Measurements from ENCODE around the gene ANKDD1B. TPM values are rescaled to one million over a fixed set of nuclear protein-coding genes. Genes with fewer than 3 reads are reported as not detected.
"Not testable (repeated sequence)": the region's sequence is repeated elsewhere in the genome, so short reads cannot be mapped to it uniquely, and the experiment has no call there.

The ANKDD1B gene
- total RNA-seq, 1 donor from 2014 or later, result not detected

- Histone ChIP-seq H3K4me3 (no peak overlapping the region), H3K36me3 (no peaks in the 10 kb centered on the region), H3K27ac (no peak overlapping the region), H3K9me3 (no peaks in the 10 kb centered on the region), H3K27me3 (no peaks in the 10 kb centered on the region), H3K4me1 (peaks cover 3 to 39% of the 10 kb centered on the region in 2 donors)
- DNase-seq (ENCODE audit: low spot score in 2 of 2), result no peak
- TF ChIP-seq, protein P1, sequence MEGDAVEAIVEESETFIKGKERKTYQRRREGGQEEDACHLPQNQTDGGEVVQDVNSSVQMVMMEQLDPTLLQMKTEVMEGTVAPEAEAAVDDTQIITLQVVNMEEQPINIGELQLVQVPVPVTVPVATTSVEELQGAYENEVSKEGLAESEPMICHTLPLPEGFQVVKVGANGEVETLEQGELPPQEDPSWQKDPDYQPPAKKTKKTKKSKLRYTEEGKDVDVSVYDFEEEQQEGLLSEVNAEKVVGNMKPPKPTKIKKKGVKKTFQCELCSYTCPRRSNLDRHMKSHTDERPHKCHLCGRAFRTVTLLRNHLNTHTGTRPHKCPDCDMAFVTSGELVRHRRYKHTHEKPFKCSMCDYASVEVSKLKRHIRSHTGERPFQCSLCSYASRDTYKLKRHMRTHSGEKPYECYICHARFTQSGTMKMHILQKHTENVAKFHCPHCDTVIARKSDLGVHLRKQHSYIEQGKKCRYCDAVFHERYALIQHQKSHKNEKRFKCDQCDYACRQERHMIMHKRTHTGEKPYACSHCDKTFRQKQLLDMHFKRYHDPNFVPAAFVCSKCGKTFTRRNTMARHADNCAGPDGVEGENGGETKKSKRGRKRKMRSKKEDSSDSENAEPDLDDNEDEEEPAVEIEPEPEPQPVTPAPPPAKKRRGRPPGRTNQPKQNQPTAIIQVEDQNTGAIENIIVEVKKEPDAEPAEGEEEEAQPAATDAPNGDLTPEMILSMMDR (IDR thresholded peaks at IDR 0.05), result no peak
- intact Hi-C loops (cut with DNase I), result no loop called here
Observed at GRCh38 chr5:75571547-75571946, 39.7 kb upstream of the ANKDD1B start.

GRCh38 chr5:75574791-75575190 lies 36.5 kb upstream of the ANKDD1B start:
- Histone ChIP-seq H3K4me3 (peak overlapping the region in 1 of 2 donors; percentile 16), H3K9me3 (no peaks in the 10 kb centered on the region), H3K27me3 (no peaks in the 10 kb centered on the region), H3K27ac (peak overlapping the region; percentile 53 to 60), H3K4me1 (peaks cover 3 to 27% of the 10 kb centered on the region in 2 donors), H3K36me3 (no peaks in the 10 kb centered on the region)
- intact Hi-C loops (cut with DNase I), result loop anchor here (2.0 to 5.0 kb wide), 2 partner anchors 64 to 237 kb away; partner anchors contain the start of genes CERT1, HMGCR and POLK
- TF ChIP-seq, protein P1 (IDR thresholded peaks at IDR 0.05), result no peak
- DNase-seq (ENCODE audit: low spot score in 2 of 2), result no peak

- Histone ChIP-seq H3K36me3 (peaks cover 6 to 21% of the 10 kb centered on the region in 2 donors), H3K4me1 (peaks cover 3 to 16% of the 10 kb centered on the region in 2 donors)
- not testable (repeated sequence) for H3K9me3 ChIP-seq; DNase-seq (ENCODE audit: low spot score in 2 of 2); H3K27me3 ChIP-seq; H3K4me3 ChIP-seq; H3K27ac ChIP-seq
- intact Hi-C loops (cut with DNase I), result loop anchor here (5.0 kb wide), 1 partner anchor 241 kb away; the partner anchor contains the start of gene HMGCR
Observed at GRCh38 chr5:75578280-75578679, 33.0 kb upstream of the ANKDD1B start.

DNA sequence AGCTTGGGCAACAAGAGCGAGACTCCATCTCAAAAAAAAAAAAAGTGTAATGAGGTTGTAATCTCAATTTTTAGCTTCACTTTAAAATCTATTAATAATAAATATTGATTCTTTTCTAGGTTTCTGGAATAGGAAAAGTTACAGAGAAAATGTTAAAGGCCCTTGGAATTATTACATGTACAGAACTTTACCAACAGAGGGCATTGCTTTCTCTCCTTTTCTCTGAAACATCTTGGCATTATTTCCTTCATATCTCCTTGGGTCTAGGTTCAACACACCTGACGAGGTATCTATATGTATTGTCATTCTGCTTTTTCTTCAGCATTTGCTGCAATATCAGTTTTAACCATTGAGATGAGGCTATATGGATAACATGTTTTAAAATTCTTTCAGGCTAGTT lies 26.6 kb upstream of the ANKDD1B start:
- DNase-seq (ENCODE audit: low spot score in 2 of 2), result no peak
- peaks cover 6 to 35% of the 10 kb centered on the region in 2 donors for H3K36me3 ChIP-seq
- TF ChIP-seq, protein P1 (IDR thresholded peaks at IDR 0.05), result no peak
- H3K4me3 ChIP-seq, result no peak overlapping the region
- no peaks in the 10 kb centered on the region for H3K4me1 ChIP-seq
- H3K27me3 ChIP-seq, result no peaks in the 10 kb centered on the region
- no peak overlapping the region for H3K27ac ChIP-seq
- intact Hi-C loops (cut with DNase I), result no loop called here
- no peaks in the 10 kb centered on the region for H3K9me3 ChIP-seq

DNA sequence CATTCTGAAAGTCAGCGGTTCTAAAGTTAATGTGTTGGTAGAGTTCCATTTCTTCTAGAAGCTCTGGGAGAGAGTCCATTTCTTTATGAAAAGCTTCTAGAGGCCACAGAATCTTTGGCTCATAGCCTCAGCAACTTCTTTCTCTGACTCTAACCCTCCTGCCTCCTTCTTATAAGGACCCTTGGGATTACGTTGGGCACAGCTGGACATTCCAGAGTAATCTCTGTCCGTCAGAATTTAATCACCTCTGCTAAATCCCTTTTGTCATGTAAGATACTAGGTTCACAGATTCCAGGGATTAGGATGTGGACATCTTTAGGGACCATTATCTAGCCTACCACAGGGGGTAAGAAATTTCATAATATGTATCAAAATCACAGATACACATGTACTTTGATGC lies 22.6 kb upstream of the ANKDD1B start:
- Histone ChIP-seq H3K9me3 (no peaks in the 10 kb centered on the region), H3K27me3 (no peaks in the 10 kb centered on the region), H3K36me3 (peaks cover 15 to 32% of the 10 kb centered on the region in 2 donors), H3K27ac (no peak overlapping the region), H3K4me1 (no peaks in the 10 kb centered on the region), H3K4me3 (no peak overlapping the region)
- no peak for DNase-seq (ENCODE audit: low spot score in 2 of 2)
- intact Hi-C loops (cut with DNase I), result no loop called here
- TF ChIP-seq, protein P1 (IDR thresholded peaks at IDR 0.05), result no peak

DNA sequence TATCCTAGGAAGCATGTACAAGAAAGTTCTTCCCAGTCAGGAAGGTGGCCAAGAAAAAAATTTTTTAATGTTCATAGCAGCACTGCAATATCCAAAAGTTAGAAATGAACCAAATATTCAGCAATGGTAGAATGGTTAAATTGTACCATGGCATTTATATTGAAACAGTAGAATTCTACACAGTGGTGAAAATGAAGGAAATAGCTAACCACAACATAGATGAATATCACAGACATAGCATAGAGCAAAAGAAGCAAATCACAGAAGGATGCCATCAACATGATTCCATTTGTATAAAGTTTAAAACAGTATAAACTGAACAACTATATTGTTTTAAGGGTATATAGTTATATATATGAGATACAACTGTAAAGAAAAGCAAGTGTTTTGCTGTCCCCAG lies 10.7 kb upstream of the ANKDD1B start:
- no peak for DNase-seq (ENCODE audit: low spot score in 2 of 2)
- H3K27me3 ChIP-seq, result no peaks in the 10 kb centered on the region
- intact Hi-C loops (cut with DNase I), result no loop called here
- peaks cover 7 to 40% of the 10 kb centered on the region in 2 donors for H3K36me3 ChIP-seq
- H3K9me3 ChIP-seq, result no peaks in the 10 kb centered on the region
- no peaks in the 10 kb centered on the region for H3K4me1 ChIP-seq
- H3K27ac ChIP-seq, result no peak overlapping the region
- TF ChIP-seq, protein P1 (IDR thresholded peaks at IDR 0.05), result no peak
- no peak overlapping the region for H3K4me3 ChIP-seq
